ENCODE data around the gene TINAG. TPM values are rescaled to one million over a fixed set of nuclear protein-coding genes. Genes with fewer than 3 reads are reported as not detected.

TINAG gene
- total RNA-seq, 2 donors from 2014 or later, result not detected

DNA sequence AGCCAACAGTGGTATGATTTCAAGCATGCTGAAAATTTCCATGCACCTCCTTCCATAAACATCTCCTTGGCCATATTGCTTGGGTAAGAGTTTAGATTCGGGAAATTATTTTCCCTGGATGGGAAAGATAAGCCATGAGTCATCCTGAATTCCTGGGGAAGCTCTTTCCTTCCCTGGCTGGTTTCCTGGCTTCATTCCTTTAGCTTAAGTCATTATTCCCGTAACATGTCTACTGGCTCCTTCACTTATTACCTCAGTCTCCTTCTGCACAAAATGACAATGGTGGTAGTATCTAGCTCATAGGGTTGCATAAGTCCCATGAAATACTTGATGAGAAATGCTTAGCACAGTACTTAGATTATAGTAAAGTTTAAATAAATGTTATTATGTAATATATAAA, 27.6 kb downstream of the TINAG start:
- H3K36me3 Mint-ChIP-seq, result no peaks in the 10 kb centered on the region
- H3K27ac Mint-ChIP-seq, result no peak overlapping the region
- peaks cover 5% of the 10 kb centered on the region for H3K9me3 Mint-ChIP-seq
- H3K27me3 Mint-ChIP-seq, result no peaks in the 10 kb centered on the region
- no peaks in the 10 kb centered on the region for H3K4me1 Mint-ChIP-seq (ENCODE audit: low read depth in 2 of 2)
- no peak for ATAC-seq
- DNase-seq (ENCODE audit: low spot score), result no peak
- H3K4me3 Mint-ChIP-seq, result no peak overlapping the region

GRCh38 chr6:54353975-54354374, 45.7 kb downstream of the TINAG start:
- H3K4me3 Mint-ChIP-seq, result no peak overlapping the region

GRCh38 chr6:54354608-54355007, 46.4 kb downstream of the TINAG start:
- Mint-ChIP-seq H3K36me3 (peaks cover 5% of the 10 kb centered on the region), H3K9me3 (peaks cover 12% of the 10 kb centered on the region), H3K4me1 (ENCODE audit: low read depth in 2 of 2) (no peaks in the 10 kb centered on the region), H3K27ac (no peak overlapping the region), H3K27me3 (no peaks in the 10 kb centered on the region), H3K4me3 (no peak overlapping the region)
- ATAC-seq (no peak), DNase-seq (ENCODE audit: low spot score) (no peak)

More at GRCh38 chr6:54353975-54354374, 45.7 kb downstream of the TINAG start:
- peaks cover 12% of the 10 kb centered on the region for H3K9me3 Mint-ChIP-seq
- no peak for ATAC-seq
- DNase-seq (ENCODE audit: low spot score), result no peak
- no peaks in the 10 kb centered on the region for H3K4me1 Mint-ChIP-seq (ENCODE audit: low read depth in 2 of 2)
- H3K36me3 Mint-ChIP-seq, result peaks cover 5% of the 10 kb centered on the region
- H3K27me3 Mint-ChIP-seq, result no peaks in the 10 kb centered on the region
- no peak overlapping the region for H3K27ac Mint-ChIP-seq

GRCh38 chr6:54357141-54357540, 48.9 kb downstream of the TINAG start:
- Mint-ChIP-seq H3K9me3 (peaks cover 12% of the 10 kb centered on the region), H3K27me3 (no peaks in the 10 kb centered on the region), H3K4me1 (ENCODE audit: low read depth in 2 of 2) (no peaks in the 10 kb centered on the region), H3K27ac (no peak overlapping the region), H3K36me3 (peaks cover 5% of the 10 kb centered on the region), H3K4me3 (no peak overlapping the region)
- no peak for ATAC-seq
- no peak for DNase-seq (ENCODE audit: low spot score)

- H3K4me1 Mint-ChIP-seq (ENCODE audit: low read depth in 2 of 2), result no peaks in the 10 kb centered on the region
- no peak overlapping the region for H3K27ac Mint-ChIP-seq
- H3K9me3 Mint-ChIP-seq, result peaks cover 12% of the 10 kb centered on the region
- peaks cover 5% of the 10 kb centered on the region for H3K36me3 Mint-ChIP-seq
- no peak overlapping the region for H3K4me3 Mint-ChIP-seq
- no peak for DNase-seq (ENCODE audit: low spot score)
- no peak for ATAC-seq
- H3K27me3 Mint-ChIP-seq, result no peaks in the 10 kb centered on the region
These were observed 52.9 kb downstream of the TINAG start for GRCh38 chr6:54361188-54361587.

DNA sequence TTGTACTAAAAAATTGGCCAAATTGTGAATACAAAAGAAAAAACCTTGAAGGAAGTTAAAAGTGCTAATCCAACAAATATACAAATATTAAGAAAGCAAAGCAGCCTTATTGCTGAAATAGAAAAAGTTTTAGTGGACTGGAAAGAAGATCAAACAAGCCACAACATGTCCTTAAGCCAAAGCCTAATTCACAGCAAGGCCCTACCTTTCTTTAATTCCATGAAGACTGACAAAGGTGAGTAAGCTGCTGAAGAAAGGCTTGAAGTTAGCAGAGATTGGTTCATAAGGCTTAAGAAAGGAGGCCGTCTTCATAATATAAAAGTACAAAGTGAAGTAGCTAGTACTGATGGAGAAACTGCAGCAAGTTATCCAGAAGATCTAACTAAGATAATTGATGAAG, 53.5 kb downstream of the TINAG start:
- Mint-ChIP-seq H3K27me3 (no peaks in the 10 kb centered on the region), H3K36me3 (peaks cover 5% of the 10 kb centered on the region), H3K4me1 (ENCODE audit: low read depth in 2 of 2) (no peaks in the 10 kb centered on the region), H3K27ac (no peak overlapping the region), H3K9me3 (peaks cover 12% of the 10 kb centered on the region), H3K4me3 (no peak overlapping the region)
- DNase-seq (ENCODE audit: low spot score) (no peak), ATAC-seq (no peak)

- Mint-ChIP-seq H3K27ac (no peak overlapping the region), H3K4me3 (no peak overlapping the region), H3K27me3 (no peaks in the 10 kb centered on the region), H3K36me3 (no peaks in the 10 kb centered on the region), H3K9me3 (no peaks in the 10 kb centered on the region), H3K4me1 (ENCODE audit: low read depth in 2 of 2) (no peaks in the 10 kb centered on the region)
- ATAC-seq, result no peak
- no peak for DNase-seq (ENCODE audit: low spot score)
These were observed 58.6 kb downstream of the TINAG start for GRCh38 chr6:54366667-54367327.

DNA sequence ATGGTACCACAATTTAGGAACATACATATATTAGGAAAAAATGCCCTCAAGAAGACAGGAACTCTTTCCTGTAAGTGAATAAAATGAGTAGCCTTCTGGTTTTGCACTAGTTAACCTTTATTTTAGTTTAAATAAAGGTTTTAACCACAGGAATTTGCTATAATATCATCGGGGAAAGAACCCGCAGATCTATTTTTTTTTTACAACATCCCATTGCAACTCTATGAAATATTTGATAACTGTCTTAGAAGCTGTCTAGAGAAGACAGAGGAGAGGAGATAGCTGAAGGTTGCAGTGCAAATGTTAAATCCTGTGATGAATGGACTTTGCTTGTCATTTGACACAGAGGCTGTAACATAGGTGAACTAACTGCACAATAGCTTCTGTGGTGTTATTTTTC, 69.5 kb downstream of the TINAG start:
- DNase-seq (ENCODE audit: low spot score) (no peak), ATAC-seq (no peak)
- H3K4me1 Mint-ChIP-seq (ENCODE audit: low read depth in 2 of 2), result no peaks in the 10 kb centered on the region
- no peak overlapping the region for H3K27ac Mint-ChIP-seq
- no peak overlapping the region for H3K4me3 Mint-ChIP-seq
- H3K27me3 Mint-ChIP-seq, result no peaks in the 10 kb centered on the region
- H3K9me3 Mint-ChIP-seq, result peaks cover 13% of the 10 kb centered on the region
- H3K36me3 Mint-ChIP-seq, result no peaks in the 10 kb centered on the region

GRCh38 chr6:54386295-54386694, 78.1 kb downstream of the TINAG start:
- no peaks in the 10 kb centered on the region for H3K4me1 Mint-ChIP-seq (ENCODE audit: low read depth in 2 of 2)
- H3K4me3 Mint-ChIP-seq, result no peak overlapping the region
- DNase-seq (ENCODE audit: low spot score) (no peak), ATAC-seq (no peak)
- H3K27me3 Mint-ChIP-seq, result no peaks in the 10 kb centered on the region
- H3K36me3 Mint-ChIP-seq, result no peaks in the 10 kb centered on the region
- no peak overlapping the region for H3K27ac Mint-ChIP-seq
- H3K9me3 Mint-ChIP-seq, result peaks cover 5% of the 10 kb centered on the region

GRCh38 chr6:54390362-54390761, 82.1 kb downstream of the TINAG start:
- peaks cover 13% of the 10 kb centered on the region for H3K9me3 Mint-ChIP-seq
- ATAC-seq, result no peak
- H3K27ac Mint-ChIP-seq, result no peak overlapping the region
- DNase-seq (ENCODE audit: low spot score), result no peak
- no peaks in the 10 kb centered on the region for H3K4me1 Mint-ChIP-seq (ENCODE audit: low read depth in 2 of 2)
- no peak overlapping the region for H3K4me3 Mint-ChIP-seq
- no peaks in the 10 kb centered on the region for H3K27me3 Mint-ChIP-seq
- H3K36me3 Mint-ChIP-seq, result no peaks in the 10 kb centered on the region

DNA sequence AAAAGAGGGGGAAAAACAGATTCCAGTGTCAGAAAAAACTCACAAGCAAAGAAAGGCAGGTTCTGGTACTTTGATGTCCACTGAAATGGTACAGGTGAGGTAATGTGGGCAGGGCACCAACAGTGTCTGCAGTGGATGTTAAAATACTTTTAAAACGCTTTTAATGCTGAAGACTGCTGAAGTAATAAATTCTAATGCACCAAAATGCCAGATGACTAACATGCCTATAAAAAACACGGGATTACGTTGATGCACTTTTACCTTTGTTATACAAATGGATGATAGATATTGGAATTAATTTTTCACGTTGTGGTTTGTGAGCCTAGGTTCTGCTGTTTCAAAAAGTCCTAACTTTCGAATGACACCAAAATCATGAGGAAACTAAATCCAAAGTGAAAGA, 83.3 kb downstream of the TINAG start:
- Mint-ChIP-seq H3K9me3 (peaks cover 13% of the 10 kb centered on the region), H3K27me3 (no peaks in the 10 kb centered on the region), H3K36me3 (no peaks in the 10 kb centered on the region), H3K4me3 (no peak overlapping the region), H3K4me1 (ENCODE audit: low read depth in 2 of 2) (no peaks in the 10 kb centered on the region), H3K27ac (no peak overlapping the region)
- ATAC-seq (no peak), DNase-seq (ENCODE audit: low spot score) (no peak)

DNA sequence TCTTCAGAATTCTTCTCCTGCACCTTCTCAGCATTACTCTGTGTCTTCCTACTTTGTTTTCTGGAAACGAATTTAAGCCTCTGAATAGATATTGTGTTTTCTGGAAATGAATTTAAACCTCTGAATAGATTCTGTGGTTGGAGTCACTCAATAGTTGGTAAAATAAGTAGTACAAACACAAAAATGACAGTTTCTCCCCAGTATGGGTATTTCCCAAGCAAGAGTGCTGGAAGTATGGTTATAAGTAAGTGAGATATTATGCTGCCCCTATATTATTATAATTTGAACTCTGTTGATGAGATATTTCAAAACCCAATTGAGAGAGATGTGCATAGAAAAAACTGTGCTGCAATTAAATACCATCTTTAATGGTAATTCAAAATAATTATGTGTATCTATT, 94.9 kb downstream of the TINAG start:
- Mint-ChIP-seq H3K27ac (no peak overlapping the region), H3K36me3 (no peaks in the 10 kb centered on the region), H3K4me3 (no peak overlapping the region), H3K4me1 (ENCODE audit: low read depth in 2 of 2) (no peaks in the 10 kb centered on the region), H3K9me3 (peaks cover 10% of the 10 kb centered on the region), H3K27me3 (no peaks in the 10 kb centered on the region)
- DNase-seq (ENCODE audit: low spot score), result no peak
- ATAC-seq, result no peak

- ATAC-seq, result no peak
- Mint-ChIP-seq H3K4me3 (no peak overlapping the region), H3K4me1 (ENCODE audit: low read depth in 2 of 2) (no peaks in the 10 kb centered on the region), H3K27me3 (no peaks in the 10 kb centered on the region), H3K9me3 (peaks cover 10% of the 10 kb centered on the region), H3K27ac (no peak overlapping the region), H3K36me3 (no peaks in the 10 kb centered on the region)
- DNase-seq (ENCODE audit: low spot score), result no peak
These were observed 96.5 kb downstream of the TINAG start for GRCh38 chr6:54404791-54405190.

- Mint-ChIP-seq H3K4me3 (no peak overlapping the region), H3K9me3 (peaks cover 19% of the 10 kb centered on the region), H3K36me3 (no peaks in the 10 kb centered on the region), H3K27ac (no peak overlapping the region), H3K4me1 (ENCODE audit: low read depth in 2 of 2) (no peaks in the 10 kb centered on the region), H3K27me3 (no peaks in the 10 kb centered on the region)
- ATAC-seq (no peak), DNase-seq (ENCODE audit: low spot score) (no peak)
These were observed 103.5 kb downstream of the TINAG start for GRCh38 chr6:54411767-54412166.

GRCh38 chr6:54415517-54415916, 107.3 kb downstream of the TINAG start:
- Mint-ChIP-seq H3K9me3 (peaks cover 19% of the 10 kb centered on the region), H3K27me3 (no peaks in the 10 kb centered on the region), H3K4me1 (ENCODE audit: low read depth in 2 of 2) (no peaks in the 10 kb centered on the region), H3K4me3 (no peak overlapping the region), H3K27ac (no peak overlapping the region), H3K36me3 (no peaks in the 10 kb centered on the region)
- DNase-seq (ENCODE audit: low spot score) (no peak), ATAC-seq (no peak)

Data from natural killer cell treated with Interleukin-12 subunit alpha and Interleukin-12 subunit beta and Interleukin-15 and Interleukin-18, amount 100 ng/mL, for 72 hours (primary cell).